GM04503 (cell line): ENCODE data around the gene FXYD7.
"Not testable (repeated sequence)": the region's sequence is repeated elsewhere in the genome, so short reads cannot be mapped to it uniquely, and the experiment has no call there.

Experiments
- DNase-seq: peaks from one replicate; pipeline ENCODE4 v3.0.0-alpha.2; 2012; ENCODE audit warnings: low read depth

Gene FXYD7

GRCh38 chr19:35144600-35145436 lies 1.8 kb downstream of the FXYD7 start:
- DNase-seq = no peak

GRCh38 chr19:35146746-35147459 lies 3.8 kb downstream of the FXYD7 start:
- DNase-seq = no peak

- DNase-seq = no peak
Measured at GRCh38 chr19:35149463-35149862, 6.4 kb downstream of the FXYD7 start.

GRCh38 chr19:35150445-35150844 lies 7.4 kb downstream of the FXYD7 start:
- no peak for DNase-seq

- no peak for DNase-seq
Measured at GRCh38 chr19:35151273-35152065, 8.4 kb downstream of the FXYD7 start.

- DNase-seq = not testable (repeated sequence)
Measured at GRCh38 chr19:35153129-35153522, 10.1 kb downstream of the FXYD7 start.

GRCh38 chr19:35153701-35154524 lies 10.9 kb downstream of the FXYD7 start:
- no peak for DNase-seq

GRCh38 chr19:35154525-35155406 lies 11.7 kb downstream of the FXYD7 start, which contains the start of gene FXYD5:
FXYD5 (plus strand) TSS chr19:35154735; CDS start chr19:35155551, 816 bp downstream.
- no peak for DNase-seq

- DNase-seq = no peak
Measured at GRCh38 chr19:35155441-35155840, 12.4 kb downstream of the FXYD7 start.

- DNase-seq = no peak
Measured at GRCh38 chr19:35155981-35156672, 13.1 kb downstream of the FXYD7 start.

- DNase-seq = no peak
Measured at GRCh38 chr19:35156673-35157014, 13.6 kb downstream of the FXYD7 start.

GRCh38 chr19:35157431-35157830 lies 14.4 kb downstream of the FXYD7 start:
- no peak for DNase-seq

GRCh38 chr19:35159606-35160005 lies 16.6 kb downstream of the FXYD7 start:
- DNase-seq = no peak

GRCh38 chr19:35160629-35161433 lies 17.8 kb downstream of the FXYD7 start:
- DNase-seq = no peak

GRCh38 chr19:35161434-35161743 lies 18.3 kb downstream of the FXYD7 start:
- no peak for DNase-seq

- no peak for DNase-seq
Measured at GRCh38 chr19:35162471-35163326, 19.6 kb downstream of the FXYD7 start.

GRCh38 chr19:35164418-35164817 lies 21.4 kb downstream of the FXYD7 start:
- DNase-seq = no peak
